PC-9 (cell line): ENCODE results near the gene KRT1. TPM values are rescaled to one million over a fixed set of nuclear protein-coding genes. Genes with fewer than 3 reads are reported as not detected.

ENCODE experiments used
- BruUV-seq: library from RNA; stranded (reverse); fragments of 400-500 nt; replicated peaks from 2 replicates; lab custom pipeline; 2021; lab: Mats Ljungman, UMichigan
- CTCF ChIA-PET: fragments of 300-600 bp; sonication (Branson Sonifier 250); formaldehyde crosslinking; loops from one replicate; lab custom pipeline; 2022; ENCODE audit warnings: antibody characterized with exemption; lab: Charles Lee
- POLR2A ChIA-PET: fragments of 300-600 bp; sonication (Branson Sonifier 250); formaldehyde crosslinking; loops from one replicate; lab custom pipeline; 2022; ENCODE audit warnings: antibody characterized with exemption; ENCODE audit not compliant: unreplicated experiment; lab: Charles Lee
- DNase-seq, 2 experiments: peaks; one replicate each; pipeline versions ENCODE4 v3.0.0 to v3.0.0-alpha.2; 2015 to 2022; ENCODE audit warnings: mixed read lengths in 1 of 2
- H2AFZ ChIP-seq: fragments of 200-600 bp; sonication (generic); 2 replicates; pipeline ENCODE4 v1.8.1; 2017; ENCODE audit warnings: antibody characterized with exemption
- H3F3A ChIP-seq: fragments of 200-600 bp; sonication (generic); 2 replicates; pipeline ENCODE4 v1.8.1; 2017; ENCODE audit warnings: antibody characterized with exemption, mild to moderate bottlenecking, low read depth; ENCODE audit not compliant: insufficient read depth
- H3K27ac ChIP-seq: fragments of 200-600 bp; sonication (generic); 2 replicates; pipeline ENCODE4 v1.6.1; 2016; ENCODE audit warnings: mixed run types
- H3K27me3 ChIP-seq: fragments of 200-600 bp; sonication (generic); 2 replicates; pipeline ENCODE4 v1.6.1; 2016; ENCODE audit warnings: low read depth, mixed run types; ENCODE audit not compliant: insufficient read depth
- H3K36me3 ChIP-seq: fragments of 200-600 bp; sonication (generic); 2 replicates; pipeline ENCODE4 v1.6.1; 2016; ENCODE audit warnings: low read depth, mixed run types
- H3K4me1 ChIP-seq: fragments of 200-600 bp; sonication (generic); replicated peaks from 2 replicates; pipeline ENCODE4 v1.6.1; 2016; ENCODE audit warnings: mixed run types; ENCODE audit not compliant: insufficient read depth
- H3K4me2 ChIP-seq: fragments of 200-600 bp; sonication (generic); 2 replicates; pipeline ENCODE4 v1.6.1; 2017; ENCODE audit warnings: mixed run types
- H3K4me3 ChIP-seq: fragments of 200-600 bp; sonication (generic); 2 replicates; pipeline ENCODE4 v1.6.1; 2016; ENCODE audit warnings: mixed run types
- H3K79me2 ChIP-seq: fragments of 200-600 bp; sonication (generic); 2 replicates; pipeline ENCODE4 v1.6.1; 2017; ENCODE audit warnings: low read depth, mixed run types
- H3K9me2 ChIP-seq: fragments of 200-600 bp; sonication (generic); 2 replicates; pipeline ENCODE4 v1.8.1; 2017; ENCODE audit warnings: mild to moderate bottlenecking; ENCODE audit not compliant: insufficient read depth
- H3K9me3 ChIP-seq: fragments of 200-600 bp; sonication (generic); 2 replicates; pipeline ENCODE4 v1.8.1; 2016; ENCODE audit warnings: low read depth; ENCODE audit not compliant: insufficient read depth
- H4K20me1 ChIP-seq: fragments of 200-600 bp; sonication (generic); 2 replicates; pipeline ENCODE4 v1.8.1; 2017; ENCODE audit not compliant: insufficient read depth
- CTCF ChIP-seq: fragments of 200-600 bp; sonication (generic); conservative IDR thresholded peaks from 2 replicates; pipeline ENCODE4 v1.6.1; 2017; ENCODE audit warnings: mixed run types, antibody characterized with exemption, mild to moderate bottlenecking, moderate library complexity
- EZH2 ChIP-seq: fragments of 200-600 bp; sonication (generic); IDR thresholded peaks from 2 replicates; pipeline ENCODE4 v1.8.0; 2017; ENCODE audit warnings: antibody characterized with exemption, low read depth
- intact Hi-C: fragments of 100-400 bp; cut with micrococcal nuclease; formaldehyde crosslinking; loops from one replicate; pipeline ENCODE4 v1.10.0; 2022; ENCODE audit not compliant: unreplicated experiment
- total RNA-seq: library from RNA; stranded (reverse); gene quantifications from 2 replicates; pipeline ENCODE4 v1.2.3, GENCODE V29; 2021

KRT1 gene
- total RNA-seq, 1 experiment from 2014 or later = not detected

GRCh38 chr12:52655720-52656124 lies 24.5 kb downstream of the KRT1 start:
- Histone ChIP-seq H3K9me3 (no peaks in the 10 kb centered on the region), H3K9me2 (no peaks in the 10 kb centered on the region), H3K4me2 (peak overlapping the region; percentile 73), H3K4me1 (peaks cover 23% of the 10 kb centered on the region), H3K27me3 (no peaks in the 10 kb centered on the region), H3K4me3 (peak overlapping the region; percentile 30; the same call in 1 of the 2 replicates), H2AFZ (no peak overlapping the region; the same call in 1 of the 2 replicates), H4K20me1 (no peaks in the 10 kb centered on the region), H3F3A (peaks cover 19% of the 10 kb centered on the region; the same call in 1 of the 2 replicates), H3K79me2 (no peaks in the 10 kb centered on the region), H3K27ac (peak overlapping the region; percentile 22; the same call in 1 of the 2 replicates), H3K36me3 (no peaks in the 10 kb centered on the region)
- CTCF ChIA-PET = interaction anchor here (0.6 kb wide), 1 partner anchor 498 kb away, joined by 4 read pairs; no protein-coding TSS in a partner anchor
- POLR2A ChIA-PET = interaction anchor here (0.5 to 0.6 kb wide), 3 partner anchors 17 to 508 kb away, joined by 3 to 9 read pairs (median 3); no protein-coding TSS in a partner anchor
- peak; percentile 70 to 74 for DNase-seq
- no peak for TF ChIP-seq CTCF
- TF ChIP-seq EZH2 = no peak
- no TSS peak for BruUV-seq
- intact Hi-C loops = no loop called here

GRCh38 chr12:52655251-52655650 lies 25.0 kb downstream of the KRT1 start:
- H2AFZ ChIP-seq = no peak overlapping the region; the same call in 1 of the 2 replicates
- TF ChIP-seq CTCF = no peak
- TF ChIP-seq EZH2 = no peak
- intact Hi-C loops = no loop called here
- H3K36me3 ChIP-seq = no peaks in the 10 kb centered on the region
- H3K9me3 ChIP-seq = no peaks in the 10 kb centered on the region
- BruUV-seq = no TSS peak
- H3K4me2 ChIP-seq = peak overlapping the region; percentile 73
- no peaks in the 10 kb centered on the region for H3K79me2 ChIP-seq
- H3K4me1 ChIP-seq = peaks cover 23% of the 10 kb centered on the region
- H4K20me1 ChIP-seq = no peaks in the 10 kb centered on the region
- peak overlapping the region; percentile 30; the same call in 1 of the 2 replicates for H3K4me3 ChIP-seq
- H3K27me3 ChIP-seq = no peaks in the 10 kb centered on the region
- peak overlapping the region; percentile 22; the same call in 1 of the 2 replicates for H3K27ac ChIP-seq
- no peaks in the 10 kb centered on the region for H3K9me2 ChIP-seq
- POLR2A ChIA-PET = interaction anchor here (0.5 to 0.6 kb wide), 2 partner anchors 18 to 109 kb away, joined by 3 read pairs; no protein-coding TSS in a partner anchor
- DNase-seq = no peak
- CTCF ChIA-PET = no interaction called here
- peaks cover 19% of the 10 kb centered on the region; the same call in 1 of the 2 replicates for H3F3A ChIP-seq

GRCh38 chr12:52651726-52652261 lies 28.4 kb downstream of the KRT1 start, which contains the start of gene KRT2:
Gene KRT2 (minus strand): TSS chr12:52652211. CDS start chr12:52652142, 69 bp downstream.
- no peaks in the 10 kb centered on the region for H3K27me3 ChIP-seq
- intact Hi-C loops = no loop called here

More at GRCh38 chr12:52651726-52652261, 28.4 kb downstream of the KRT1 start, which contains the start of gene KRT2:
- Histone ChIP-seq H3K4me2 (no peak within 1 kb of the TSS), H3K9me2 (no peaks in the 10 kb centered on the region), H2AFZ (no peak within 1 kb of the TSS), H3K79me2 (no peaks in the 10 kb centered on the region), H3F3A (peaks cover 19% of the 10 kb centered on the region; the same call in 1 of the 2 replicates), H3K9me3 (no peaks in the 10 kb centered on the region), H3K4me3 (no peak within 1 kb of the TSS), H4K20me1 (no peaks in the 10 kb centered on the region), H3K27ac (no peak within 1 kb of the TSS), H3K4me1 (peaks cover 23% of the 10 kb centered on the region), H3K36me3 (no peaks in the 10 kb centered on the region)
- POLR2A ChIA-PET = no interaction called here
- DNase-seq = no peak
- CTCF ChIA-PET = no interaction called here
- TF ChIP-seq CTCF = no peak
- TF ChIP-seq EZH2 = no peak
- no TSS peak for BruUV-seq
